ENCODE measurements around the gene STRBP.
"Not testable (repeated sequence)": the region's sequence is repeated elsewhere in the genome, so short reads cannot be mapped to it uniquely, and the experiment has no call there.

The STRBP gene

GRCh38 chr9:123283455-123283854, 15.1 kb upstream of the STRBP start:
- no peak for DNase-seq (ENCODE audit: low read depth in 2 of 3, low spot score in 1 of 3)

GRCh38 chr9:123283048-123283408, 14.6 kb upstream of the STRBP start:
- DNase-seq (ENCODE audit: low read depth in 2 of 3, low spot score in 1 of 3), result no peak

GRCh38 chr9:123282362-123283047, 14.1 kb upstream of the STRBP start:
- DNase-seq (ENCODE audit: low read depth in 2 of 3, low spot score in 1 of 3), result no peak

GRCh38 chr9:123281659-123282350, 13.4 kb upstream of the STRBP start:
- DNase-seq (ENCODE audit: low read depth in 2 of 3, low spot score in 1 of 3), result no peak

GRCh38 chr9:123278879-123279493, 10.6 kb upstream of the STRBP start:
- not testable (repeated sequence) for DNase-seq (ENCODE audit: low read depth in 2 of 3, low spot score in 1 of 3)

- no peak for DNase-seq (ENCODE audit: low read depth in 2 of 3, low spot score in 1 of 3)
Observed at GRCh38 chr9:123278361-123278760, 10.0 kb upstream of the STRBP start.

GRCh38 chr9:123276551-123276950, 8.2 kb upstream of the STRBP start:
- DNase-seq (ENCODE audit: low read depth in 2 of 3, low spot score in 1 of 3), result no peak

- DNase-seq (ENCODE audit: low read depth in 2 of 3, low spot score in 1 of 3), result not testable (repeated sequence)
Observed at GRCh38 chr9:123271133-123271532, 2.7 kb upstream of the STRBP start.

GRCh38 chr9:123269281-123269680, 895 bp upstream of the STRBP start:
- no peak for DNase-seq (ENCODE audit: low read depth in 2 of 3, low spot score in 1 of 3)

GRCh38 chr9:123268199-123268464, 254 bp downstream of the STRBP start:
- DNase-seq (ENCODE audit: low read depth in 2 of 3, low spot score in 1 of 3), result no peak

GRCh38 chr9:123267481-123268198, 746 bp downstream of the STRBP start:
- no peak for DNase-seq (ENCODE audit: low read depth in 2 of 3, low spot score in 1 of 3)

GRCh38 chr9:123266655-123267399, 1.6 kb downstream of the STRBP start:
- DNase-seq (ENCODE audit: low read depth in 2 of 3, low spot score in 1 of 3), result no peak

- DNase-seq (ENCODE audit: low read depth in 2 of 3, low spot score in 1 of 3), result no peak
Observed at GRCh38 chr9:123265833-123266232, 2.6 kb downstream of the STRBP start.

- no peak for DNase-seq (ENCODE audit: low read depth in 2 of 3, low spot score in 1 of 3)
Observed at GRCh38 chr9:123263227-123263626, 5.2 kb downstream of the STRBP start.

GRCh38 chr9:123262338-123262737, 6.0 kb downstream of the STRBP start:
- no peak for DNase-seq (ENCODE audit: low read depth in 2 of 3, low spot score in 1 of 3)

- no peak for DNase-seq (ENCODE audit: low read depth in 2 of 3, low spot score in 1 of 3)
Observed at GRCh38 chr9:123261006-123261677, 7.2 kb downstream of the STRBP start.

GRCh38 chr9:123260340-123260739, 8.0 kb downstream of the STRBP start:
- DNase-seq (ENCODE audit: low read depth in 2 of 3, low spot score in 1 of 3), result no peak

- DNase-seq (ENCODE audit: low read depth in 2 of 3, low spot score in 1 of 3), result no peak
Observed at GRCh38 chr9:123257276-123257675, 11.1 kb downstream of the STRBP start.

- DNase-seq (ENCODE audit: low read depth in 2 of 3, low spot score in 1 of 3), result no peak
Observed at GRCh38 chr9:123255718-123256117, 12.7 kb downstream of the STRBP start.

- no peak for DNase-seq (ENCODE audit: low read depth in 2 of 3, low spot score in 1 of 3)
Observed at GRCh38 chr9:123253204-123253603, 15.2 kb downstream of the STRBP start.

GRCh38 chr9:123251741-123252140, 16.6 kb downstream of the STRBP start:
- no peak for DNase-seq (ENCODE audit: low read depth in 2 of 3, low spot score in 1 of 3)
